NCI-H524 treated with DMSO at 0.1 percent for 48 hours (cell line): ENCODE data around the gene PREP.
A peak's percentile ranks its signal among the peaks of the same experiment; 100 is the strongest.

Source experiments
- DNase-seq: peaks from one replicate; lab custom pipeline; 2025; lab: John Stamatoyannopoulos, UW

PREP gene

DNA sequence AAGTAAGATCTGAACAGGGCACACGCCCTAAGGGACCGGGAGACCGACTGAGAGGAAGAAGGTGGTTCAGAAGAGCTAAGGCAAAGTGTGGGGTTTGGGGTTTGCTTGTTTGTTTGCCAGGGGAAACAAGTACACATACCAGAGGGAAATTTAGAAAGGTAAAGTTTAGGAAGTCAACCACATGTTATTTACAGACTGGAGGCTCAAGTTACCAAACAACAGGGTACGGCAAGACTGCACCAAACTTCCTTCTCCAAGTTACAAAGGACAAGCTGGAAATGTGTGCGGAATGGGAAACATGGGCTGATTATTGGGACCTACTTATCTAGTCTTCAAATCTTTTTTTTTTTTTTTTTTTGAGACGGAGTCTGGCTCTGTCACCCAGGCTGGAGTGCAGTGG lies 11.2 kb downstream of the PREP start:
- DNase-seq = no peak

- no peak for DNase-seq
These were observed 13.3 kb downstream of the PREP start for GRCh38 chr6:105389543-105389942.

DNA sequence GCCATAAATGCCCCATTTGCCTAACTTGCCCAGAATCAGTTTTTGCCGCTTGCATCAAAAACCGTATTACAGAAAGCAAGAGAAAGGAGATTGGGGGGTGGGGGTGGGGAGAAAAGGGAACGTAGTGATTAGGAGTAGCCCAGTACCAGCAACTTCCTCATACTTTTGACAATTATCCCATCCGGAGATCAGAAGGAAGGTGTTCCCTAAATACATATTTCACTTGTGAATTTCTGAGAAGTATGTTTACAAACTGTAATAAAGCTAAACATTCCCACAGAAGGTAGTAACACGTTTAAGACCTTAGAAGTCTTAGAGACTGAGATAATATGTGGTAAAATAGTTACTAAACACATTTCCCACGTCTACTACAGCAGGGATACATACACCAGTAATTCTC lies 14.5 kb downstream of the PREP start:
- no peak for DNase-seq

DNA sequence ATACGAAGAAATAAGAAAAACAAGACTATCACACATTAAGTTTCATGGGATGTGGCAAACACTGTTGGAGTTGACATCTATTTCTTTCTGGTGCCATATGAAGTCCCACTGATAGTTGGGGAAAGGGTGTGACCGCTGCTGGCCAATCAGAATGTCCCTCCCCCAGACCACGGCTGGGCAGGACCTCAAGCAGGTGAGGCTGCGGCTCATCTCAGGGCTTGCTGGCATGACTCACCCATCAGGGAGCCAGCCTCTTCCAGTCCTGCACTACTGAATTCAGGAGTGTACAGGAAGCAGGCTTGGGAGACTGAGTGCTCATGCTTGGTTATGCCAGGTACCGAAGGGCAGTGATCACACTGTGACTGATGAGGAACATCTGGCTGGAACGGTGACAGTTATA lies 18.9 kb downstream of the PREP start:
- no peak for DNase-seq

GRCh38 chr6:105382958-105383357 lies 19.9 kb downstream of the PREP start:
- DNase-seq = no peak

DNA sequence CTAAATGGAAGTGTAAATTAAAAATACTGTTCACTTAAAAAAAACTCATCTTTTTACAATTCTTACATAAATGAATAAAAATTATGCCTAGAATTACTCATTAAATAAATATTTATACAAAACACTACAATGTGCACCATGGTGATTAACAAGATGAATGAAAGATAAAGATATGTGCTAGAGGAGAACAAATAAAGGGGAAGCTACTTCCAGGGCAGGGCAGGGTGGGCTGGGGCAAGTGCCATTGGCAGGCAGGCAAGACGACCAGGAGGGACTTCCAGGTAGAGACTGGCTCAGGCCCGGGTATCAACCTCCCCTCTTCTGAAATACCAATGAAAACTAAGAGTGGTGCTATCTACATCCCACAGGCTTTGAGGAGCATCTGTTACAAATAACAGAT lies 20.4 kb downstream of the PREP start:
- no peak for DNase-seq

- no peak for DNase-seq
These were observed 22.2 kb downstream of the PREP start for GRCh38 chr6:105380634-105381033.

GRCh38 chr6:105375797-105376196 lies 27.1 kb downstream of the PREP start:
- no peak for DNase-seq

DNA sequence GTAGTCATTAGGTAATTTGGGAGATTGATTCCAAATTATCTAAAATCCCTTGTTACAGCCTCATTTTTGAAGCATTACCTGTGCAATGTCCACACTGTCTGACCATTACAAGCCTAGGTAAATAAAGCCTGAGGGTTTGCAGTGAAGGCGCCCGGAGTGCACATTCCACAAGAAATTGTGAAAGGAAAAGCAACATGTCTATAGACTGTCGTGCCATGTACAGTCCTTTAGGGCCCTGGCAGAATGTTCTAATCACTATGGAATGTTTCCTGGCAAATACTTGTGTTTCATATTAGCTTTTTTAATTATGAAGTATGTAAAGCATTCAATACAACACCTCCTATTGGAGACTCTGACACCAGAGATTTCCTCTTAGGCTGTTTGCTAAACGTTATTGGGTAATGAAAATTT lies 28.9 kb downstream of the PREP start:
- DNase-seq = no peak

DNA sequence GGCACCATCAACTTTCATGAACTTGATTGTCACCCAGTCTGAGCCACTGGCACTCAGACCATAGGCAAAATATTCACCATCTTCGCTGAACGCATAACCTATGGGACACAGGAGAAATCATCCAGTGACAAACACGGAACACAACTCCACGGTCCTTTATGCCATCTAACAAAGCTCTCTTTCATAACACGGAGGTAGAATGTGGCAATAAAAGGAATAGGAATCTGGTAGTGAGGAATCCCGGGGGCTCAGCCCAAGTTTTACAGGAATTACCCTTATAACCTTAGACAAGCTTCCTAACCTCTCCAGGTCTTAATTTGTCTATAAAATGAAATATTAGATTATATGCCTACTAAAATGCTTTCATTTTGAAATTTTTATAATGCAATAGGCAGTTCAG lies 29.4 kb downstream of the PREP start:
- DNase-seq = no peak

DNA sequence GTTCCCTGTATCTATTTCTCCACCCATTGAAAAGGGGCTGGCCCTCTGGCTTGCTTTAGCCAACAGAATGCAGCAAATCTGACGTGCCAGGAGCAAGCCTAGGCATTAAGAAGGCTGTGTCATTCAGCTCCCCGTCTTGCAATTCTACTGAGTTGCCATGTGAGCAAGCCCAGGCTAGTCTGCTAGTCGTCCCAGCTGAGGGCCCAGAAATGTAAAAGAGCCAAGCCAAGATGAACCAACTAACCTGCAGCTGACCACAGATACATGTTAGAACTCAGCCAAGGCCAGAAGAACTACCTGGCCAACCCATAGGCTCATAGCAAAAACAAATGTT lies 30.1 kb downstream of the PREP start:
- DNase-seq = no peak

DNA sequence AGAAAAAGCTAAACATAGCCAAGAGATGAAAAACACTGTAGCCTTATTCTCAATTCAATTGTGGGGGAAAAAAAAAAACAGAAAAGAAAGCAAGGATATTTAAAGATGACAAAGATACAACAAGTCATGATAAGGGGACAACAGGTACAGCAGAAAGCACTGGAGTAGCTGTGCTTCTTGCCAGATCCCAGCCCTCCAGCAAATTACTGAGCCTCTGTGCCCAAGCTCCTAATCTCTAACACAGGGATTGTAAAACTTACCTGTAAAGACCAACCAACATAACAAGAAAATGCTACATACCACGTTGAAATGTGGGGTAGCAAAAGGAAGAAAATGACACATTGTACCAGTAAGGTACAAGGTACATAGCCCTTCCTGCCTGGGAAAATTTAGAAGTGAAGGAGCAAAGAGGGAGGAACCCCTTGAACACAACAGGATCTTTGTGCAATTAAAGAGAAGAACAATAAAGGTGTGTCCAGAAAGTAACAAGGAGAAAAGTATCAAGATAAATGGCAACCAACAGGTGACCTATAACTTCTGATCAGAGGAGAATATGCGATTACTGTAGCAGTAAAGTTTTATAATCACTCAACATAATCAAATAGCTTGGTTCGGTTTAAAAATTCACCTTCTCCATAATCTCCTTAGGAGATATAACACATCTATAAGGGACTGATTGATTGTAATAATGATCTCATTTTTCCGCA lies 30.6 kb downstream of the PREP start:
- no peak for DNase-seq

DNA sequence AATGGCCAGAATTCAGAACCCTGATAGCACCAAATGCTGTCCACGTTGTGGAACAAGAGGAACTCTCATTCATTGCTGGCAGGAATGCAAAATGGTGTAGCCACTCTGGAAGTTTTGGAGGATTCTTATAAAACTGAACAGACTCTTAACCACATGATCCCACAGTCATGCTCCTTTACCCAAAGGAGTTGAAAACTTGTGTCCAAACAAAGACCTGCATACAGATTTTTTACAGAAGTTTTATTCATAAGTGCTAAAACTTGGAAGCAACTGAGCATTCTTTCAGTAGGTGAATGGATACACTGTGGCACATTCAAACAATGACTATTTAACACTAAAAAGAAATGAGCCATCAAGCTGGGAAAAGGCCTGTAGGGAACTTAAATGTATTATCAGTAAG lies 32.5 kb downstream of the PREP start:
- DNase-seq = no peak

DNA sequence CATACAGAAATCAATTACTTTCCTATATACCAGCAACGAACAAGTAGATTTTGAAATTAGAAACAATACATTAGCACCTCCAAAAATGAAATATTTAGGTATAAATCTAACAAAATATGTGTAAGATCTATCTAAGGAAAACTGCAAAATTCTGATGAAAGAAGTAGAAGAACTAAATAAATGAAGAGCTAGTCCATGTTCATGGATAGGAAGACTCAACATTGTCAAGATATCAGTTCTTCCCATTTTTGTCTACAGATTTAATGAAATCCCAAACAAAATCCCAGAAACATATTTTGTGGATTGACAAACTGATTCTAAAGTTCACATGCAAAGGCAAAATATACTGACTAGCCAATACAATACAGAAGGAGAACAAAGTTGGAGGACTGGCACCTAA lies 33.7 kb downstream of the PREP start:
- DNase-seq = no peak

- DNase-seq = no peak
These were observed 38.6 kb downstream of the PREP start for GRCh38 chr6:105364243-105364642.

- DNase-seq = no peak
These were observed 39.7 kb downstream of the PREP start for GRCh38 chr6:105363100-105363754.

DNA sequence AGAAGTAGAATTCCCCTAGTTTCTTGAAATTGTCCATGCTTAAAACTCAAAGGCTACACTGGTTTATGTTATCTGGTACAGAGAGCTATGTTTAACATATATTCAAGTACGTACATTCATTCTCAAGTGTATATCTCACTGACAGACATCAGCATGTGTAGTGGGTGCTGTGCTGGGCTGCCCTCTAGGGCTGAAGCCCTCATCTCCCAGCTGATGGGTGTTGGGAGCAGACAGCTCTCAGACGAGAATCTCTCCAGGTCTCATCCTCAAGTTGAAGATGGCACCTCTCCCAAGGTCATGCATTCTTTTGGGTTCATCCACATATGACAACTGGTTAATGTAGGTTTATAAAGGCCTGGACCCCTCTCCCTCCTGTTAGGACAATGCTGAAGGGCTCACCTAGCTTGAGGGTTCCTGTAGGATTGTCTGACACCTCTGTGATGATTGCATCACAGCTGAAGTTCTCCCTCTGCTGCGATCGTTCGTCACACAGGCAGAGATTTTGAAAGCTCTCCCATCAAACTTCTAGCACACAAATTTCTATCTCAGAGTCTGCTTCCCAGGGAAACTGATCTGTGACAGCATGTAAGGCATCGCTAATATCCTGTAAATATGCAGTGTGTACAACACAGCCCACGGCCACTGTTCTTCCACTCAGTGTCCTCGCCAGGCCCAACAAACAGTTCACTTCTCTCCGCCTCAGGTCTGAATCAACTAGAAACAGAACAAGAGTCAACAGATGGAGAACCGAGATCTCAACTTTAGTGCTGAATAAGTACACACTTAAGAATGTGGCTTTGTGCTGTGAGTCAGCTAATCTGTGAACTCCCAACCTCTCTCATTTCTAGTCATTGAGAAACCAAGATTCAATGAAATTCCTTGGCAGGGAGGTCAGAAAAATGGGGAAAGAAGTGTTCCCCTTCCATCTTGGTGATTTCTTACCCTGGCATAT lies 43.2 kb downstream of the PREP start:
- DNase-seq = peak; percentile 8

- DNase-seq = peak; percentile 68
These were observed 45.7 kb downstream of the PREP start for GRCh38 chr6:105357165-105357564.

- DNase-seq = no peak
These were observed 50.8 kb downstream of the PREP start for GRCh38 chr6:105352037-105352617.

DNA sequence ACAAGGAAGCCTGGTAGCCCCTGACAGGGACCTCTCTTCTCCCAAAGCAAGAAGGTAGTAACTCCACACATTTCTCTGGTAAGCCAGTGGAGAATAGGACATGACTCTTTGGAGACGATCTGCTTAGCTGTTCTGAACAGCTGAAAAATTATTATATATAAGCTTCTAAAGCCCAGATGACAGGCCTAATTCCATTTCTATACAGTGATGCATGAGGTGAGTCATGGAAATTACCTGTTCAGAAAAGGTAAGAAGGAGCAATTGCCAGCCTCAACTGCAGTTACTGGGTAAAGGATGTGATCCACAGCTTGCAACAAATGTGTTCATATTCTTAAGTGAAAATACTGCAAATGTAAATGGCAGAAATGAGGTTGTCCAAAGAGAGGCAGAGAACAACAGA lies 54.0 kb downstream of the PREP start:
- no peak for DNase-seq

- no peak for DNase-seq
These were observed 56.8 kb downstream of the PREP start for GRCh38 chr6:105346052-105346451.

DNA sequence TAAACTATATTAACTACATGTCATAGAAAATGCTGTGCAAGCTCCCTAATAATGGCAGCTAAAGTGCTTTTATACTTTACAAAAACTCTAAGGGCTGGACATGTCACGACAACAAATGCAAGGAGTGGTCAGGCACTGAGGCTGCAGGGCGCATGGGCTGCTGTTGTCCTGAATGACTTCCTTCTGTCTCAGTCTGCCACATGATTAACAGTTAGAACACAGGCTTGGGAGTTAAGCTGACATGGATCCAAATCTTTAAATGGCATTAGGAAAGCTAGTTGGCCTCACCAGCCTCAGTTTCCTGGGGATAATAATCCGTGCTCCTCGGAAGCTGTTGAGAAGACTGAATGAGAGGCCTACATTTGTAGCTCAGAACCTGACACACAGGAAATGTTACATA lies 57.4 kb downstream of the PREP start:
- DNase-seq = no peak
